Measurements from ENCODE around the gene CA4.
"Not testable (repeated sequence)": the region's sequence is repeated elsewhere in the genome, so short reads cannot be mapped to it uniquely, and the experiment has no call there.

CA4 gene

DNA sequence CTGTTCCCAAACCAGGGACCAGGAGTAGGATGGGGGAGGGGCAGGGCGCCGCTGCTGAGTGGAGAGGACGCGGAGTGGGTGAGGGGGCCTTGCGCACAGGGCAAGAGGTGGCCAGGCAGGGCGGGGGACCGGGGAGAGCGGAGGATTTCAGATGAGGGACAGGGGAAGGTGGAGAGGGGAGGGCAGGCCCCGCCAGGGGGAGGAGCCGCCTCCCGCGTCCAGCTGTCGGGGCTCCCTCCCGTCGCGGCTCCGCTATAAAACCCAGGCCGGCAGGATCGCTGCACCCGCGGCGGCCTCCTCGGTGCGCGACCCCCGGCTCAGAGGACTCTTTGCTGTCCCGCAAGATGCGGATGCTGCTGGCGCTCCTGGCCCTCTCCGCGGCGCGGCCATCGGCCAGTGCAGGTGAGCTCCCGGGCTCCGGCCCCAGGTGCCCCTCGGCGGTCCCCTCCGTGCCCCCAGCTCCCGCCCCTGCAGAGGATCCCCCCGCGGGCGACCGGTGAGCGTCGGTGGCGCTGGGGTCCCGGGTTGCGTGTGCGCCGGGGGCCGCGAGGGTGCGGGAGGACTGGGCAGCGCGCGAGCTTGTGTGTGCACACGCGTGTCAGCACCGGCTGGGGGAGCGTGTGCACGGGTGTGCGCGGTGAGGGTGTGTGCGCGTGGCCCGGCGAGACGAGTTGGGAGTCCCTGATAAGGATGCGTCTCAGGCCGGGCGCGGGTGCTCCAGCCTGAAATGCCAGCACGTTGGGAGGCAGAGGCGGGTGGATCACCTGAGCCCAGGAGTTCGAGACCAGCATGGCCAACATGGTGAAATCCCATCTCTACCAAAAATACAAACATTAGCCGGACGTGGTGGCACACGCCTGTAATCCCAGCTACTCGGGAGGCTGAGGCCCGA, at the start of gene CA4:
CA4 (plus strand) TSS at position 283 of the 892 bp plus-strand sequence; CDS start at position 345, 62 bp downstream.
- DNase-seq: no peak

DNA sequence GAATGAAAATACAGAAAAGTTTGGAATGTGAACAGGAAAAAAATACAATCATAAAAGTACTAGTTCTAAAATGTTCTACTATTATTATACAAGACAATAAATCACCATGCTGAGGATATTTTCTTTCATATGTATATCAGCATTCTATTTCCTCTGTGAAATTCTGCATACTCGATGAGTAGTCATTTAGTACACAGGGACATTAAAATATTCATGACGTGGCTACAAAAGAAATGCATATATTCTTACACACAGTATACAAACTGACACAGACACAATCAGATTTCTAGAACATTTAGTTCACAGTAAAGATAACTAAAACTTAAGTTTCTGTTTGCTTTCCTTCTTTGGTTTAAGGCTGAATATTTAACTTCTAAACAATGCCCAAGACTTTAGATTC, 49.2 kb upstream of the CA4 start:
- not testable (repeated sequence) for DNase-seq

DNA sequence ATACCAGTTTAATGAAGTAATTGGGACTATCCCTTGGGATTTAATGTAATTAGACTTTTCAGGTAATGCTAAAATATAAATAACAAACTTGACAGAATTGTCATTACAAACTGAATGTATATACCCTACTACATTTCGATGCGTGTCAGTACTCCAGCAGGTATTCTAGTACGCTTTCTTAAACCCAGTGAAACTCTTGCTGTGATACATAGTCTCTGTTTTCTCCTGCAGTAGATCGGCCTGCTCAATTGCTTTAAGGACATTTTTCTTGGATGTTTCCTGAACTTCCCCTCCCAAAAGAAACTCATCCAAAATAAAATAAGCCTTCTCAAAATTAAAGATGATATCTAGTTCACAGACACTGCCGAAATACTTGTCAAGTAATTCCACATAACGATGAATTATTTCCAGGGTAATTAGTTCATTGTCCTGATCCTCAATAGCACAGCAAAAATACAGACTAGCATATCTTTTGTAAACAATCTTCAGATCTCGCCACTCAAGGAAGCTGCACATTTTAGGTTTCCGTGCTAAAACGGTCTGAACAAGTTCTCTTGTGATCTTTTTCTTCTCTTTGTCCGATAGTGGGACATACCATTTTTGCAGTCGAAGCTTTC, 47.6 kb upstream of the CA4 start:
- DNase-seq: not testable (repeated sequence)

DNA sequence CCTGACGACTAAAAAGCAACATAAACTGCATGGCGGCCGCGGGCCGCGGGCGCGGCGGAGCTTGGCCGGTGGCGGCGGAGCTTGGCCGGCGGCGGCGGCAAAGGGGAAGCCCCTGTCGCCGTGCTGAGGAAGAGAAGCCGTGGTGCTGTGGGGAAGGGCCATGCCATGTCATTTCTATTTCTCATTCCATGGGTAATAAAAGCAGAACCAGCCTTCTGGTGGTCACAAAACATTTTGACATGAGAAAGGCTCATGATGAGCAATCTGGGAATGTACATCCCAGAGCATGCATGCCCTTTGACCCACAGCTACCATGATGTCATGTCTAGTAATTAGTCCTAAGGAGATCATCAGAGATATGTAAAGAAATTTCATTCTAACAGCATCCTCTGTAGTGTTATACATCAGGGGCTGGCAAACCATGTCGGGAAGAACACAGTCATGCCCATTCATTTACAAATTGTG, 47.1 kb upstream of the CA4 start:
- DNase-seq: peak; percentile 34 to 46

DNA sequence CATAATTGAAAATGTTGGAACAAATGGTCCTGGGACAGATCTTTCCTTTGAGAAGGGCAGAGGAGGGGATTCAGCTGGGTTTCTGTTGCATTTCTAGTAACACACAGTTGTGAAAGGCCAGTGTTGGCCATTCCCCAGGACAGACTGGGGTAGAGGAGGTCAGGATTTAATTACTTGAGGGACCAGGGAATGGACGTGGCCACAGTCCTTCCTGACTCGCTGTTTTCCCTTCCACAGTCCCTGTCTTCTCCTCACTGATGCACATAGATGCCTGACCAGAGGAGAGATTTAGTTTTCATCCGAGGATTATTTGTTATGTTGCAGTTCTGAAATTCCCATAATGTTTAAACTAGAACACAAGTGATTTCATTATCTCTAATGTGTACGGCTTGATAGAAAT, 45.8 kb upstream of the CA4 start:
- no peak for DNase-seq

DNA sequence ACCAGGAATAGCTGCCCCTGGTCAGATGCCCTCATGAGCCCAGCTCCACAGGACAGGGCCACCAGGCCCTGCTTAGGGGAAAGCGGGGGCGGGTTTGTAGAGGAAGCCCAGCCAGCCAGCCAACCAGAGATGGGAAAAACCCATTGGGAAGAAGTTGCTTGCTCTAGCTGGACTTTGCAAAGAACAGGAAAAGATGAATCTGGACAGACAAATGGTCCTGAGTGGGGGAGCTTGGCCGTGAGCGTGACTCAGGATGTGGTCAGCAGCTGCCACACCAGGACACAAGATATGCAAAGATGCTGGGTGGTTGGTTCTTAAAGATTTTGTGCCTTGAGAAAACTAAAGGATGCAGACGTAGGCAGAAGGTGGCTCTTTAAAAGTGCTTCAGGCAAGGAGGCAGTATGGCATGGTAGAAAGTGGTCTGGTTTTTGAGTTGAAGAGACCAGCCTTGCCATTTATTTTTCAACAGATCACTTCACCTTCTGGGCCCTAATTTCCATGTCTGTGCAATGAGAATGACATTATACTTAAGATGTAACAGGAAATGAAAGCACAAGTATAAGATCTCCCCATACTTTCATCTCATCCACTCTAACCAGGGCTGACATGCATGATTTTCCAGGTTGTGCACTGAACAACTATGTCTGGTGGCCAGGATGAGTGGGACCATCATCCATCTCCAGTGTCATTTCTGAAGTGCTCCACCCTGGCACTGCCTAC, 43.3 kb upstream of the CA4 start:
- no peak for DNase-seq

DNA sequence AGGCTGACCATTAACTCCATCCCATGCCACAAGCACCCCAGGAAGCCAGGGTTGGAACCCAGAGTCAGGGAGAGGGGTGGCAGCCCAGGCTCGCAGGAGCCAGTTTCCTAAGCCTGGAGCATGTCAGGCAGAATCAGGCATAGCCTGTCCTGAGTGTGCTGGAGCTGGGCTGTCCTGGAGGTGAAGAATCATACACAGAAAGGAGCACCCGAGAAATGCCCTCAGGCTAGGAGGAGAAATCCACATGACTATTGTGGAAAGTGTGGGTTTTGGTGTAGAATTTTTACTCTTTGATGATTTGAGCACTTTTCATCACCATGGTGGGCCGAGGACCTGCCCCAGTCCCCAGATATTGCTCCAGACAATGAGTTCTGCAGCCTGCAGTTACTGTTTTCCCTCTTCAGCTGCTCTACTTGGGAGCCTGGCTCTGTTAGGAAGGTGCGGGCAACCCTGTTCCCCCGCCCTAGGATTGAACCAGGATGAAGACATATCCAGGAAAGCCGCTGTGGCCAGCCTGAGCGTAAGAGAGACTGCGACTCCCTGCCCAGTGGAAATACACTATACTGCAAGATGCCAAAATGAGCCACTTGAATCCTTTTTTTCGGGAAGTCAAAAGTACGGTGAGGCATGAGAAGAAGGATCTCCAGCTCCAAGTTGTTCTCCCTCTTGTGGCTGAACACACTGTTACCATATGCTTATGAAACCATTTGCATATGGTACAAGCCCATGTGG, 42.1 kb upstream of the CA4 start:
- no peak for DNase-seq

DNA sequence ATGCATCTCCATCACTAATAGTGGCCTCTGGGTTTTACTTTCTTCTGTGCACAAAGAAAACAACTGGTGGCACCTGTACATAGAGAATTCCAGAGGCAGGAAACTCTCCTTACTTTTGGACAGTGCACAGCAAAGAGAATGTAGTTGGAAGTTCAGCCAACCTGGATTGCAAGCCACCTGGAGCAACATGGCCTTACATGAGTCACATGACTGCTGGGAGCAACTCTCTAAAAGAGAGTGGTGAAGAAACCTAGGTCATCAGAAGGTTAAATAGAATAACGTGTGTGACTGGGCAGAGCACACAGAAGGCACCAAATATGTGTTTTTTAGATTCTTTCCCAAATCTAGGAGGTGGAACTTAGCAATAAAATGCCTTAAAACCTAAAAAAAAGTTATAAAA, 41.5 kb upstream of the CA4 start:
- DNase-seq: not testable (repeated sequence)

DNA sequence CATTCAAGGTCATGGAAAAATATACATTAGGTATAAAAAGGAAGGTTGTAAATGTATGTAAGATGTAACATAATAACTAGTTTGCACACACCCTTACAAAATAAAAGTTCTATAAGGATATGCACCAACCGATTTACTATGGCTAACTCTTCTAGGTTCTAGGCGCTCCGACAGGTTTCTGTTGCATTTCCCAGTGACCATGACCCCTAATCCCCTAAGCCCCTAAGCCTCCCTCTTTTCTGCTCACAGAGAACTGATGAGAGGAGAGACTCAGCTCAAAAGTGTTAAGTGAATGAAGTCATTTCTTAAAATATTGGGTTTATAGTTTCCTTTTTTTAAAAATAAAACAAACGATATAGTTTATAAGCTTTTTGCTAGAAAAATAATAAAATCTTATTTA, 41.1 kb upstream of the CA4 start:
- no peak for DNase-seq

DNA sequence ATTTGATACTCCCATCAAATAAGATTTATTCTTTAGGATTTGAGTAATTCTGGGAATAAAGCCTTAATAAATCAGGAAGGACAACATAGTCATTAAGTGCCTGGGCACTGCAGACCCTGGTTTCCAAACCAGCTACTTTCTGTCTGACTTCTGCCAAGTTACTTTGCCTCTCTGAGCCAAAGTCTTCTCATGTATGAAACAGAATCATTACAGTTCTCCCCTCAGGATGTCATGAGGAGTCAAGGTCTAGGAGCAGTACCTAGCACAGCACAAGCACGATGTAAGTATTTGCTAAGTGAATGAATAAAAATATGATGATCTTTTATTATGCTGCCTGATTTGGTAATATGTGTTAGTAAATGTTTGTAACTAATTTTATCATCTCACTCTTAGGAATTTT, 40.6 kb upstream of the CA4 start:
- no peak for DNase-seq

DNA sequence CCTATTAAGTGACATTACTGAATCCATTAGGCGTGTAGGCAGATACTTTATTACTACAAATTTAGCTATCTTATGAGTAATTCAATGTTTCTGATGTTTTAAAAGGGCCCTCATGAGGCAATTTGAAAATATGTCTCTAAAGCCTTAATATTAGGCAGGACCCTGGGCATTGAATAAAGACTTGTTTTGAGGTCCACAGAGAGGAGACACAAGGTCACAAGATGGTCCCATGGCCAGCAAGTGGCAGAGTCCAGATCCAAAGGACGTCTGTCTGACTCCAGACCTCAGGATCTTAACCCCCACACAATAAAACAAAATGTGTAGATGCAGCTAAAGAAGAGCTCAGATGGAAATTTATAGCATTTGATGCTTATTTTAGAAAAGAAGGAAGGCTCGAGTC, 39.2 kb upstream of the CA4 start:
- DNase-seq: no peak

DNA sequence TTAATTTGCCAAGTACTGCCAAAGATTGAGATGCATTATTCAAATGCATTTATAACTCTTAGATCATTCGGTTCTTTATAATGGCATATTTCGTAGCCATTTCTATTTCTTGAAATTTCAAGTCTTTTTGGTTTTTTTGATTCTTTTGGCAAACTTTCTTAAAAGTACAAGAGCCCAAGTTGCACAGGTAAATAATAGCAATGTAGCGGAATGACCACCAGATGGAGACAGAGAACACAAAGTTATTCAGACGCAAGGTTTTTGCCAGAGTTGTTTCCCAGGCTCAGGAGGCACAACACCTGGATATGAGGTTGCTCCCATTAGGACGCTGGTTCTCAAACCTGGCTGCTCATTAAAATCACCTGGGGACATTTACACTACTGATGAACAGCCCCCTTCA, 38.1 kb upstream of the CA4 start:
- DNase-seq: not testable (repeated sequence)

DNA sequence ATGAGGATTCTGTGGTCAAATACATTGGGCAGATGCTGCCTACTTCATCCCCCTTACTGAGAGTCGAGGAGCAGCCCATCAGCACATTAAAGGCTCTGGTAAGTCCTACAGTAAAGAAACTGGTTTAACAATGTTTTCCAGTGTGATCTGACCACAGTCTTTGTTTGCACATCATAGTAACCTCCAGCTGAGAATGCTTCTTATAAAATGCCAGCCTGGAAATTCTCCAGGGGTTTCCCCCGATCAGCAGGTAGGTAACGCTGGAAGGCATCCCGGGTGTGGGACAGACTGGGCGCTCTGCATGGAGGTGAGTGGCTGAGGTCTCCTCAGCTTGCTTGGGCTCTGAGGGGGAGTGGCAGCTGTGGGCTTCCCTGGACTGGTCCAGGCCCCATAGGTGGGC, 34.4 kb upstream of the CA4 start:
- DNase-seq: not testable (repeated sequence)

DNA sequence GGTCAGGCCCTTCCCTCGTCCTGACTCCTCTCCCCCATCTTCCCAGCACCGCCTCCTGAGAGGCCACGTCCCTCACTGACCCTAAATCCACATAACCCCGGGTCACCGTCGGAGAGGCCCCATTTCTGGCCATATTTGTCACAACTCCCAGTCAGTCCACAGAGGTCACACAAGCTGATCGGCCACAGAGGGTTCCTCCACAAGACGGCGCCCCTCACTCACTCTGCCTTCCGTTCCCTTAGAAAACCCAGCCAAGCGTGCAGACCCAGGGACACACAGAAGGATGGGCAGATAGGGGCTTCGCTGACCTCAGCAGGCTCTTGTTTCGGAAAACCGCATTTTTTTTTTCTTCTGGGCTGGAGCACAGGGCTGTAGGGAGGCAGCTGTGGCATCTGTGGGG, 33.6 kb upstream of the CA4 start:
- DNase-seq: not testable (repeated sequence)

DNA sequence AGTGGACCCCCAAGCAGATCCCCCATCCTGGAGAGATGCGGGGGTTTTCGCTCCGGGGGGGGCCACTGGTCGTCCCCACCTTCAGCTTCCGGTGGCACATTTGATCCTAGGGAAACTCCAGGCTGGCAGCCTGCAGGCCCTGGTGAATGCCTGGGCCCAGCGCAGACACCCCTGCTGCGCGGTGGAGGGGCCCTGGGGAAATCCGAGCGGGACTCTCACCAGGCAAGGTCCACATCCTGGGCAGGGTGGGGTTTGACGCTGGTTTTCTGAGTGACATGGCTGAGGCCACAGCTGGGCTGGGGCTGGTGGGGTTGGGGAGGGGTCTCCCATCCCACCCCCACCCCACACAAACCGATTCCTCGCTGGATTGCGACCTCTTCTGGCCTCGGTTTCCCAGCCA, 30.6 kb upstream of the CA4 start:
- not testable (repeated sequence) for DNase-seq

DNA sequence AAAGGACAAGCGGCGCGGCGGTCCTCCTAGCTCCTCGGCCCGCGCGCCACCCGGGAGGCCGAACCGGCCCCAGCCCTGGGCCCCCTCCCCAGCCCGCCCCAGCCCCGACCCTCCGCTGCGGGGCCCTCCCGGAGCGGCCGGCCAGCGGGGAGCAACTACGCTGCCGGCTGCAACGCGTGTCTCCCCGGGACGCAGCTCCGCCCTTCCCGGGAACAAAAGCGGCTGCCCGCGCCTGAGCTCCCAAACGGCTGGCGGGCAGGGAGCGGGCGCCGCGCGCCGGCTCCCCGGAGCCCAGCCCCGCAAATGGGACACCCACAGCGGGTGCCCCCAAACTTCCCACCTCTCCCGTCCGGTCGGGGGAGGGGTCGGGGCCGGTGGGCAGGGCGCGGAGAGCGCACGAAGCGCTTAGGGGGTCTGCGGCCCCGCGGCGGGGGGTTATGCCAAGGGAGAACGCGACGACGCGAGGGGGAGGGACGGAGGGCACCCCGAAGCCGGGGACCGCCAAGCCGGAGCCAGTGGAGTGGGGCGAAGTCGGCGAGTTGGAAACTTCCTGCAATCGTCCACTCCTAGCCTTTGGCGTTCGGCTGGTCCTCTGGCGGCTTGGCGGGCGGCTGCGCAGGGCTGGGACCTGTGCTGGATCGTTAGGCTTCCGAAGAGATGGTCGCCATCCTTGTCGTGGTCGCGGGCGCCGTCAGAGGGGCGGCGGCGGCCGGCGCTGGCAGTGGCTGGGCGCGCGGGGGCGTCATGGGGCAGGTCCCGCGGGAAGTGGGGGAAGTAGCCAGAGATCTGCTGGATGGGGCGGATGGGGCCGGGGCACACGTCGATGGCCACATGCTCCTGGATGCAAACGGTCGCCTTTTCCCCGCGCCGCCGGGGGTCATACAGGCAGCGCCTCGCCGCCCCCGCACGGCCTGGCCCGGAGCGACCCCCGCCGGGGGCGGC, 29.7 kb upstream of the CA4 start:
- not testable (repeated sequence) for DNase-seq

DNA sequence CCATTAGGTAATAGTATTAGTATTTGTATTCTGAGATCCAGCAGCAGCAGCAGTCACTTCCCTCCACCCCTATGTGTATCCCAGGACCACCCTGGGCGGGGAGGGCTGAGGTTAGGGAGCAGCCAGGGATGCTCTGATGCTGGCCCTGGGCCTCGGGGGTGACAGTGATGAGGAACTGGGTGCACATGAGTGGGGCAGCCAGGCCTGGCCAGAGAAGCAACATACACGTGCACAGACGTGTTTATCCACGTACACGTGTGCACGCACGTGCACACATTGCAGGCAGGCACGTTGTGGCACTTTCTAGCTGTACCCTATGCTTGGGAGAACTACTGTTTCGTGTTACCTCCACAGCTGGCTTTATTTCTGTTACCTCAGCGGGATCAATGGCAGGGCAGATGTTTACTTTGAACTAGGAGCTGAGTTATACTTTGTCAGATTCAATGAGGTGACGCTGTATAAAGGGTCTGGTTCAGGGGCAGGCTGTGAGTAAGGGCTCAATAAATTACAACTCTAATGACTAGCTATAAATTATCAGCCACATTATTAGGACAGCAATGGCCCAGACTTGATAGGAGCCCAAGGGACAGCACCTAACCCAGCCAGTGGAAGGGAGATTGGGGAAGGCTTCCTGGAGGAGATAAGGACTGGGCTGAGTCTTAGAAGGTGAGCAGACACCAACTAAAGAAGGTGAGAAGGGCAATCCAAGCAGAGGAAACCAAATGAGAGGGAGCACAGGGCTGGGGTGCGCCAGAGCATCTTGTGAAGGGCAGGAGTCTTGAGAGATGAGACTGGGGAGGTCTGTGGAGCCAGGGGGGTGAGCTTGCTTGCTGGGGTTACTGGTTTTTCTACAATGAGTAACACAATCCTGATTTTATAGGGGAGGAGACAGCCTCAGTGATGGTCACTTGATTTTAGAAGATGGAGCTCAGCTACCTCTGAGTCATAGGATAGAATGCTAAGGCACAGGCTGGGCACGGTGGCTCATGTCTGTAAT, 22.4 kb upstream of the CA4 start:
- no peak for DNase-seq

DNA sequence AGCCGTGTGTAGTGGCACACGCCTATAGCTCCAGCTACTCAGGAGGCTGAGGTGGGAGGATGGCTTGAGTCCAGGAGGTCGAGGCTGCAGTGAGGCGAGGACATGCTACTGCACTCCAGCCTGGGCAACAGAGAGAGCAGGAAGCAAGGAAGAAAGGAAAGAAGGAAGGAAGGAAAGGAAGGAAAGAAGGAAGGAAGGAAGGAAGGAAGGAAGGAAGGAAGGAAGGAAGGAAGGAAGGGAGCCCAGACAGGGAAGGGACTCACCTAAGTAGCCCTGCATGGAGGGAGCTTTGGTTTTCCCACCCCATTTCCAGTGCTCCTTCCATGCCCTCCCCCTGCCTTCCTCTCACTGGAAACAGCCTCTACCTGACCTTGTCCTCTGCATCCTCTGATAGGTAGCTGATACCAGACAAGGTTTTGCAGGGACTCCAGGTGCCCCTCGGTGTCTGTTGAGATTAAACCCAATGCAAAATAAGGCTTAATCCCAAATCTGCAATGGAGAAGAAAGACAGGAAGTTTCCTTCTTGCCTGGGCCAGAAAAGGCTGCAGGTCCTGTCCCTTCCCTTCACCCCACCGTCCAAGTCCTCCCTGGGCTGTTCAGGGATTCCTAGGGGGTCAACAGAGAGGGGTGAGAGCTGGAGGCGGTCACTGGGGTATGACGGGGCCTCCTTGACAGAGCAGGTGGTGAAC, 21.5 kb upstream of the CA4 start:
- DNase-seq: no peak

DNA sequence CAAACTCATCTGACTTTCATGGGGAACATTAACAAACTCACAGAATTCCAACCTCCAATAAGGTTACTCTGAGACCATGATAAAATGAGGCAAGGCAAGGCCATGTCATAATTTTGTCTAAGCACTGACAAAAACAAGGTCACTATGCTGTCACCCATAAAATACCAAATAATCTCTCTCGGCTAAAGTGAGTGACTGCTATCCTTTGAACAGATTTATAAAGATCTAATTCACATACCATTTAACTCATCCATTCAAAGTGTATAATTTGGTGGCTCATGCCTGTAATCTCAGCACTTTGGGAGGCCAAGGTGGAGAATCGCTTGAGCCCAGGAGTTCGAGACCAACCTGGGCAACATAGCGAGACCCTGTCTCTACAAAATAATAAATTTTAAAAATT, 20.6 kb upstream of the CA4 start:
- no peak for DNase-seq

DNA sequence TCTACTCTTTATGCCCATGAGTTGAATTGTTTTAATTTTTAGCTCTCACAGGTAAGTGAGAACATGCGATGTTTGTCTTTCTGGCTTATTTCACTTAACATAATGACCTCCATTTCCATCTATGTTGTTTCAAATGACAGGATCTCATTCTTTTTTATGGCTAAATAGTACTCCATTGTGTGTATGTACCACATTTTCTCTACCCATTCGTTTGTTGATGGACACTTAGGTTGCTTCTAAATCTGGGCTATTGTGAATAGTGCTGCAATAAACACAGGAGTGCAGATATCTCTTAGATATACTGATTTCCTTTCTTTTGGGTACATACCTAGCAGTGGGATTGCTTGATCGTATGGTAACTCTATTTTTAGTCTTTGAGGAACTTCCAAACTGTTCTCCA, 19.3 kb upstream of the CA4 start:
- DNase-seq: no peak
